GM18505 (cell line): Measurements from ENCODE around the gene MIDN.

Experiments
- ATAC-seq: cut with Tn5 transposase; IDR thresholded peaks from one replicate; pipeline ENCODE4 v1.9.1; 2021; ENCODE audit not compliant: unreplicated experiment
- POLR2A ChIP-seq: IDR thresholded peaks from 4 replicates; pipeline ENCODE4 v1.6.1; 2011; ENCODE audit warnings: borderline replicate concordance; ENCODE audit not compliant: insufficient read depth, insufficient read length; ENCODE audit errors: extremely low read depth

MIDN gene

GRCh38 chr19:1216756-1217155 is 31.6 kb upstream of the MIDN start:
- TF ChIP-seq POLR2A = no peak
- ATAC-seq = no peak

GRCh38 chr19:1217366-1217765 is 31.0 kb upstream of the MIDN start:
- ATAC-seq = no peak
- no peak for TF ChIP-seq POLR2A

DNA sequence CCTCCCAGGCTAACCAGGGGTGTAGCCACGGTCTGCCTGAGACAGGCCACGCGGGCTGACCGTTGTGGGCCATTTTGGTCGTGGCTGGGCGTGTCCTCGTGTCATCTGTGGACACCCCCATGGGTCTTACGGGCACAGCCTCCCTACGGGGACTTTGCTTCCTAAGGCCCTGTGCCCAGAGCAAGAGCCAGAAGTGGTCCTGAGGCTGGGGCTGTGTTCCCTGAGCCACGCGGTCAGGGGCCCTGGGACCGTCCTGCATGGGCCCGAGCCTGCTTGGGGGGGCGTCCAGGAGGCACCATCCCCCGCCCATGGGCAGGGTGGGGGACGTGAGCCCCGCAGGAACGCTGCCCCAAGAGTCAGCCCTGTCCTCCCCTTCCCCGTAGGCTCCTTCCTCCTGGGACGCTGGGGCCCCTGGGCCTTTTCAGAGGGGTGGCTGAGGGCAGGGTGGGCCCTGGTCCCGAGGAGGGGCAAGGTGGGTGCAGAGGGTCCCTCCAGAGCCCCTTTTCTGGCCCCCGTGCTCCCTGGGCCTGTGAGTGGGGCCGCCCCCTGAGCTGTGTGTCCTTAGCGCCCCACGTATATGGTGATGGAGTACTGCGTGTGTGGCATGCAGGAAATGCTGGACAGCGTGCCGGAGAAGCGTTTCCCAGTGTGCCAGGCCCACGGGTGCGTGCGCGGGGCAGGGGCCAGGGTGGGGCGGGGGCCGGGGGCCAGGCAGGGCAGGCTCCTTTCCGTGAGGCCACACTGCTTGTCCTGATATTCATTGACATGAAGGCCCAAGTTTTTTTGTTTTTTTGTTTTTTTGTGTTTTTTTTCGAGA is 29.4 kb upstream of the MIDN start:
- TF ChIP-seq POLR2A = no peak
- ATAC-seq = no peak

DNA sequence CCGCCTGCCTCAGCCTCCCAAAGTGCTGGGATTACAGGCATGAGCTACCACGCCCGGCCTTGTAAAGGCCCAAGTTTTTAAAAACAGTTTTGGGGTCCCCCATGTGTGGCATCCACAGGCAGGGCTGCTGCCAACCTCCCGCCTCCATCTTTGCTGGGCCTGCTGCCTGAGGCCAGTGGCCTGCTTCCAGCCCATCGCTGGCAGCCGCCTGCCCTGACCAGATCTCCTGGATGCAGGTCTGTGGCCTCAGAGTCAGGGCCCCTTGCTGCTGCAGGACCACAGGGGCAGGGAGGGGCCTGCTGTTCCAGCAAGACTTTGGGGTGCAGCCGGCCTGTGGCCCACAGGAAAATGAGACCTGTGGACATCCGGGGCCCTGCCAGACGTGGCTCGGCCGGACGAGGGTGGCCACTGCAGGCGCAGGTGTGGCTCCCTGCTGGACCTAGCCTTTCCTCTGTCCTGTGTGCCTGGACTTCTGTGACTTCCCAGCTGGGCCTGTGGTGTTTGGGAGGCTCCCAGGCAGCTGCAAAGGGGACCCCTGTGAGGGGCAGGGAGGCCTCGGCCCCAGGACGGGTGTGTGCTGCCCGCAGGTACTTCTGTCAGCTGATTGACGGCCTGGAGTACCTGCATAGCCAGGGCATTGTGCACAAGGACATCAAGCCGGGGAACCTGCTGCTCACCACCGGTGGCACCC is 28.5 kb upstream of the MIDN start:
- TF ChIP-seq POLR2A = no peak
- no peak for ATAC-seq

DNA sequence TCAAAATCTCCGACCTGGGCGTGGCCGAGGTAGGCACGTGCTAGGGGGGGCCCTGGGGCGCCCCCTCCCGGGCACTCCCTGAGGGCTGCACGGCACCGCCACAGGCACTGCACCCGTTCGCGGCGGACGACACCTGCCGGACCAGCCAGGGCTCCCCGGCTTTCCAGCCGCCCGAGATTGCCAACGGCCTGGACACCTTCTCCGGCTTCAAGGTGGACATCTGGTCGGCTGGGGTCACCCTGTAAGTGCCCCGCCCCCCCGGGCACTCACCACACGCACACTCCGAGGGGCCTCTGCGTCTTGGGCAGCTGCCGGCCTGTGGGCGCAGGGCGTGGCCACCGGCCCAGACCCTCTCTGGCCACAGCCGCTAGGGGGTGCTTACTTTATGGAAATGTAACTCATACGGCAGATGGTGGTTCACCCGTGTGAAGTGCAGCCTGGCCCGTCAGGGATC is 27.9 kb upstream of the MIDN start:
- TF ChIP-seq POLR2A = no peak
- ATAC-seq = no peak

DNA sequence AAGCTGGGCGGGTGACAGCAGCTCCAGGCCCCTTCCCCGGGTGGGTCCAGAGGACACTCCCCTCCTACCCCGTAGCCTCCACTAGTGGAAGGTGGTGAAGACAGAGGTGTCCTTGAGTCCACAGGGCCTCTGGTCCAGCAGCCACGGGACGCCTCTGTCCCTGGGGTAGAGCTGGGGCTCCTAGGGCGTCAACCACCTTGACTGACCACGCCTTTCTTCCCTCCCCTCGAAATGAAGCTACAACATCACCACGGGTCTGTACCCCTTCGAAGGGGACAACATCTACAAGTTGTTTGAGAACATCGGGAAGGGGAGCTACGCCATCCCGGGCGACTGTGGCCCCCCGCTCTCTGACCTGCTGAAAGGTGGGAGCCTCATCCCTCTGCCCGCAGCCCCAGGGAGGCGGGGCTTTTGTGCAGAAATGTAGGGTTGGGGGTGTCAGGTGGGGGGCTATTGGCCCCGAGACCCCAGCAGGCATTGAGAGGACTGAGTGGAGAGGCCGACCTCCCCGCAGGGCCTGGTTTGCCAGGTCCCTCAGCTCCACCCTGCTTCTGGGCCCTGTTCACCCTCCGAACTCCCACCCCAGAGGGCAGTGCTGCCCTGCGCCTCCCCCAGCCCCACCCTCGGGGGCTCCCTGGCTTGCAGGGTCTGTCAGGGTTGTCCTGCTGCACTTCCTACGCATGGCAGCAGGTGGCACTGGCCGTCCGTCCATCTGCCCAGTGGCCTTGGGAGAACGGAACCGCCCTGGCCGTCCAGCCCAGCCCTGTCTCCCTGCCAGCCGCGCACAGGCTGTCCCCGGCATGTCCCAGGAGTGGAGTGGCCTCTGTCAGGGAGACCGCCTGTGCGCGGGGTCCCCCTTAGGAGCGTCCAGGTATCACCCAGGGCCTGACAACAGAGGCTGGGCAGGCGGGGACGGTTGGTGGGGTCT is 27.1 kb upstream of the MIDN start:
- no peak for ATAC-seq

GRCh38 chr19:1221904-1222255 is 26.5 kb upstream of the MIDN start:
- no peak for ATAC-seq
- no peak for TF ChIP-seq POLR2A

More for the DNA sequence above, 27.1 kb upstream of the MIDN start:
- TF ChIP-seq POLR2A = no peak

DNA sequence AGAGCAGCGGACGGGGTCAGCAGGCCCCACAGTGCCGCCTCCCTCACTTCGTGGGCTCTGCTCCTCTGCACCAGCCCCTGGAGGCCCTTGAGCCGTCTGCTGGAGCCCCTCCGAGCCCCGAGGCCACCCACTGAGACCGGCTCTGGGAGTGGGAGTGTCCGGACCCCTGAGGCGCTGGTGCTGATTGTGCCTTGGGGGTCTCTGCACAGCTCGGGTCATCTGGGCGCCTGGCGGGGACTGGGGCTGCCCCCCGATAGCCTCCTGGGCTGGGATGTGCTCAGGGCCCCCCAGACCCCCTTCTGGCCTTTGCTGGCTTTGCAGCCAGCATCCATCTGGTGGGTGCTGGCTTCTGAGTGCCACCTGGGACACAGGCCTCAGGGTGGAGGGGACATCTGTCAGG is 26.0 kb upstream of the MIDN start:
- no peak for ATAC-seq
- no peak for TF ChIP-seq POLR2A

DNA sequence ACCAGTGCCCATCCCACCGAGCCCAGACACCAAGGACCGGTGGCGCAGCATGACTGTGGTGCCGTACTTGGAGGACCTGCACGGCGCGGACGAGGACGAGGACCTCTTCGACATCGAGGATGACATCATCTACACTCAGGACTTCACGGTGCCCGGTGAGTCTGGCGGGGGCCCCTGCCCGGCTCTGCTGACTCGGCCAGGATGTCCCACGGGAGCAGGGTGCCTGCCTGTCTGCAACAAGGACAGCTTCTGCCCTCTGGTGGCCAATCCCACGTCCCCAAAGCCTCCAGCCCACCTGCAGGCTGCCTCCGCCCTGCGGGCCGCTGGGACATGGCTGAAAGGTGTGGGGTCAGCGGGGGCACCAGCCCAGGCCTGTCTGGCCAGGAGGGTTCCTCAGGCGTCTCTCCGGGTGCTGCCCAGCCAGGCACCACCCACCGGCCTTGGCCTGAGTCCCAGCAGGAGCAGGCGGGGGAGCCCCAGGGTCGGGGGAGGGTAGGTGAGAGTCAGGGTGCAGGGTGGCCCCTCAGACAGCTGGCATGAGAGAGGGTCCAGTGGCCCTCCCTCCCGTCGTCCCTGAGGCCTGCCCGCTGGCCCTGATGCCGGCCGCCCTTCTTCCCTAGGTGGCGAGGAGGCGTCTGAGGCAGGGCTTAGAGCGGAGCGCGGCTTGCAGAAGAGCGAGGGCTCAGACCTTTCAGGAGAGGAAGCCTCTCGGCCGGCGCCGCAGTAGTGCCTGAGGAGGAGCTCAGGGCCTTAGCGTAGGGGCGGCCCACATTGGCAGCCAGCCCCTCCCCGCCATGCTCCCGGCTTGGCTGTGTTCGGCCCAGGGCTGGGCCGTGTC is 25.1 kb upstream of the MIDN start:
- no peak for ATAC-seq
- no peak for TF ChIP-seq POLR2A

DNA sequence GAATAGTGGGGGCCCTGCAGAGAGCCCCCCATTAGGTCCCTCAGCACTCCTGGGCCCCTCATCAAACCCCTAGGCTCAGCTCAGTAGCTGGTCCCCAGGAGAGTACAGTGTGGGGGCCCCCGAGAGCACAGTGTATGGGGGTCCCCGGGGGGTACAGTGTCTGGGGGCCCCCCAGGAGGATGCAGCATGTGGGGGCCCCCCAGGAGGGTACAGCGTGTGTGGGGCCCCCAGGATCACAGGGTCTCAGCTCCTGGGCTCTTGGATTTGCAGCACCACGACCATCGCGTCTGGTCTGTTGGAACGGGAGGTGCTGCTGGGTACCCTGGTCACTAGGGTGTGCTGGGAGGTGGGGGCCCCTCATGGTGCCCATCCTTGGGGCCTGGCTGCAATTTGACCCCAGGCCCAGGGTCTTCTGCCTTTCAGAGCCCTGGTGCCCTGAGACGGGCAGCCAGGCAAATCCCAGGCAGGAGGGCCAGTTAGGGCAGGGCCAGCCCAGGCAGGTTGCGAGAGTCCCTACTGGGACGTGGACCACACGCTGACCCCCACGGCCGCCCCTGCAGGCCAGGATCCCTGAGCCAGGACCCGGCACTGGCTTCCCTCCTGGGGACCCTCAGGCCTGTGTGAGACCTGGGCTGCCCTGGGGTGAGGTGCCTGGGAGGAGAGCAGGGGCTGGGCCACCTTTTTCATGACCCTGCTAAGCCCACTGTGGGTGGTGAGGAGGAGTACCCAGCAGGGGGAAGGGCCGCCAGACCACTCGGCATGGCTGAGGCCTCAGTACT is 24.1 kb upstream of the MIDN start:
- no peak for TF ChIP-seq POLR2A
- no peak for ATAC-seq

GRCh38 chr19:1224847-1225246 is 23.5 kb upstream of the MIDN start:
- ATAC-seq = no peak
- no peak for TF ChIP-seq POLR2A
